Stimulated activated CD4-positive, alpha-beta T cell treated with anti-CD3 and anti-CD28 coated beads, Interleukin-2, amount 100 ng/mL, for 48 hours (primary cell): ENCODE results near the gene SERPINB10.

Experiments used
- DNase-seq, 2 donors: peaks; one replicate each; pipeline ENCODE4 v3.0.0-alpha.2; 2020

Gene SERPINB10

DNA sequence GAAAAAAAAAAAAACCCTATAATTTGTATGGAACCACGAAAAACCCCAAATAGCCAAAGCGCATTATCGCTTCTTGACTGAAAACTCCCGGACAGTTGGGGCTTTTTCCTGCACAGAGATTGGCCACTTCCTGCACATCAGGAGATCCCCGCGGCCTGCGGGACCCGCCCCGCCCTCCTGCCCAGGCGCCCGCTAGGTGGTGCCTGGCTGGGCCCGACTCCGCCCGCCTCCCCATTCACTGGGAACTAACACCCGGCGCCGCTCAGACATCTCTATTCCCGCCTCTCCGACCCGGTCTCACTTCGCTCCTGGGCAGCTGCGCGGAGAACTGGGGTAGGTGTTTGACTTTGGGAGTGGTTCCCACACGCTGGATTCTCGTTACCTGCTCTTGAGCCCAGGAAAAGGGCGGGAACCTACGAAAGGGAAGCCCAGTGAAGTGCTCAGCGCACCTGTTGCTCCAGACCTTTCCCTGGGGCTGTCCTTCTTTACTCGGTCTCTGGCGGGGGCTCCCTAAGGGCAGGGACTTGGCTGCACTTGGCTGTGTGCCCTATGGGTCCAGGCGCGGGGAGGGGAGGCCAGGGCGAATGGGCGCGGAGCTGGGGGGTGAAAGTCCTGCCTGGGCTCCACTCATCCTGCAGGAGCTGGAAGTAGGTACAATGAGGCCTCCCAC, 41.4 kb downstream of the SERPINB10 start, which contains the start of gene HMSD:
HMSD (plus strand) TSS at position 234 of the 670 bp plus-strand sequence. CDS start 4,155 bp downstream, outside the sequence.
- peak; percentile 49 to 57 for DNase-seq

DNA sequence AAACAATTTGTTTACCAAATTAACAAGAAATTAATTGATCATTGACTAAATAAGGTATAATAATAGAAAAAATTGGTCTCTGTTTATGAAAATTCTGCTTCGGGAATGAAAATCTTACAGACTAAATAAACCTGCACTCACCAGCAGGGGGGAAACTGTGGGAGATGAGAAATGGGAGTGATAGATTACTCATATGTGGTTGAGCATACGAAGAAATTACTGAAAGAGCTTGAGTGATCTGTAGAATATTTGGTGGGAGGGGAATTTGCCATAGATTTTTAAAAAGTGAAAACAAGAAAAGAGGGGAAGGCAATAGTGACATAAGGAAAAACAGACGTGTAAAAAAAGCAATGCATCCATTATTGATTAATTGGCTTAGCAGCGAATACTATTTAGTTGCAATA, 43.5 kb downstream of the SERPINB10 start:
- DNase-seq = no peak

DNA sequence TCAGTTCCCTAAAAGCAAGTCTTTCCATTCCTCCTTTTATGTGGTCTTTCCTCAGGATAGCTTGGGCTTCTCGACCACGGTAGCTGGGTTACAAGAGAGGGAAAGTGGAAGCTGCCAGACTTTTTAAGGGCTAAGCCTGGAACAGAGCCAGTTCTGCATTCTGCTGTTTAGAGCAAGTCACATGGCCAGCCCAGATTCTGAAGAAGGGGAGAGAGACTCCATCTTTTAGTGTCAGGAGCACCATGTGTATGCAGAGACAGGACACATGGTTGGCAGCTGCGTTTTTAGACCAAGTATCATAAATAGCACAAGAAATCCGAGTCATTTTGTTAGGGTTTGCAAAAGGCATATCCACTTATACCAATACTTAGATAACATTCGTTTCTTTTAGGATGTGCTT, 46.1 kb downstream of the SERPINB10 start:
- no peak for DNase-seq

DNA sequence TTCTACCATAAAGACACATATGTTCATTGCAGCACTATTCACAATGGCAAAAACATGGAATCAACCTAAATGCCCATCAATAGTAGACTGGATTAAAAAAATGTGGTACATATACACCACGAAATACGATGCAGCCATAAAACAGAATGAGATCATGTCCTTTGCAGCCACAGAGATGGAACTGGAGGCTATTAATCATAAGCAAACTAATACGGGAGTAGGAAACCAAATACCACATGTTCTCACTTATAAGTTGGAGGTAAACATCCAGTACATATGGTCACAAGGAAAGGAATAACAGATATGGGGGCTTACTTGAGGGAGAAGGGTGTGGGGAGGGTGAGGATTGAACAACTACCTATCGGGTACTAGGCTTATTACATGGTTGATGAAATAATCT, 49.0 kb downstream of the SERPINB10 start:
- no peak for DNase-seq

DNA sequence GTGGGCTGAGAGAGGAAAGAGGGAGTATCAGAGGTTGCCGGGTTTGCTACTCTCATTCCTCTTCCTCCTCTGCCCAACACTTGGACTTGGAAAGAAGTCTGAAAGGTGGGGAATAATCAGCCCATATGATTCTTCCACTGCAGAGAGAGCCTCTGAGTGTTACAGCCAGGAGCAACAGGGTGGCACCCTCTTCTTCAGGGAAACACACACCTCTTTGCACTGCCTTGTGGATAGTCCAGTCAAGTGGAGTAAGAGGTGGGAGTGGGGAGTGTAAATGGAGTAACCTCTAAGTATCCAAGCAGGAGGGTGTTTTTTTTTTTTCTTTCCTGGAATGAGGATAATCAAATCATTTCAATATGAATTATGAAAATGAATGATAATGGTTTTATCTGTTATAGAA, 53.1 kb downstream of the SERPINB10 start:
- DNase-seq = no peak

DNA sequence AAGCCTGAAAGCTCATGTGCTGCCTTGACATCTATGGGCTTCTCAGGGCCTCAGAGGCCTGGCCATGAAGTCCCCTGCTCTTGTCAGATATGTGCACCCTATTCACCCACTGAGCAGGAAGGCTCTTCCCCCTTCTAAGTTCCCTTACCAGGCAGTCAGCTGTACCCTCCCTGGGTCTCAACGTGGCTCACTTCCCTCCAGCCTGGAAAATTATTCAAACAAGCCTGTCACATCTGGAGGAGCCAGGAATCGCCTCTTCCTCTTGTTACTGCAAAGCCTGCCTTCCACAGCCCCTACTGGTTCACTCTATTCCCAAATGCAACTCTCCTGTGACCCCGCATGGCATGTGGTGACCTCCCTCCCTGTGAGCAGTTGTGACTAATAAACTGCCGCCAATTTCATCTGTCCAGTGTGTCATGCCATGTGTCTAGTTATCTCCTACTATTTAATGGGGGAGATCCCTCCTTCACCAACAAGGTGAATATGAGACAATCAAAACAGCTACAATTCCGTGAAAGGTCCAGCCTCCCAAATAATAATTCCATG, 53.8 kb downstream of the SERPINB10 start:
- no peak for DNase-seq

DNA sequence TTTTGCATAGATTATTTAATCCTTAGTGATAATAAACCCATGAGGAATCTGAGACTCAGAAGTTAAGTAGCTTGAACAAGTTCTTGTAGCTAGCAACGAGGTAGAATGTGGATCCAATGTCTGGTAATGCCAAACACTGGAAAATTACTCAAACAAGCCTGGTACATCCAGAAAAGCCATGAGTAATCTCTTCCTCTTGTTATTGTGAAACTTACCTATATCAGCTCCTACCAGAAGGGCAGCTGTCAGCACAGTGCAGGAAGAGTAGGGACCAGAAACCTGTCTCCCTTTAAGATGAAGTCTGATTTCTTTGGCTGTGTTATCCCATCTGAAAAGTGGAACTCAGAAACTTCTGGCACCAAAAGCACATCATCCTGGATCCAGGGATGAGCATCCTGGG, 54.4 kb downstream of the SERPINB10 start:
- no peak for DNase-seq

DNA sequence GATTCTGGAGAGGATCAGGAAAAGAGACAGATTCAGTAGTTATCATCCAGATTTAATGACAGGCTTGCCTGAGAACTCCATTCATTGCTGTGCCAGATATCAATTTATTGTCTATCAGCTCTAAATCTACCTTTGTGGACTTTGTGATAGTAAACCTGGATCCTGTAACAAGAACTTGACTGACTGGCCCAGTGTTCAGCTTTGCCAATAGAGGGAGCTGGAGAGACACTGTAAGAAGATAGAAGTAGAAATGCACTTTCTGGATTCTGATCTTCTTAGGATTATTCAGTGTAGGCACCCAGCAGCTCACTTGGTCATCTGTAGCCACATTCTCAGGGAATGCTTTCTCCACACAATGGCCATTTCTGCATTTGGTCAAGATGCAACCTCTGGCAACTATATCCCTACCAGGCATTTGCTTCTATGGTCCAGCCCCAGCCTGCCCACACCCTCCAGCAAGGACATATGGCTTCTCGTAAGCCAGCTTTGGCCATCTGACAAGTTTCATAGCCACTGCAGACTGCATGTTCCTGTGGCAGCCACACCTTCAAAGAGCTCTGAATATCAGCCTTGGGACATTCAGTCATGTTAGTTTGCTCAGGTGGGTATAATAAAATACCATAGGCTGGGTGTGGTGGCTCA, 56.0 kb downstream of the SERPINB10 start:
- DNase-seq = no peak

DNA sequence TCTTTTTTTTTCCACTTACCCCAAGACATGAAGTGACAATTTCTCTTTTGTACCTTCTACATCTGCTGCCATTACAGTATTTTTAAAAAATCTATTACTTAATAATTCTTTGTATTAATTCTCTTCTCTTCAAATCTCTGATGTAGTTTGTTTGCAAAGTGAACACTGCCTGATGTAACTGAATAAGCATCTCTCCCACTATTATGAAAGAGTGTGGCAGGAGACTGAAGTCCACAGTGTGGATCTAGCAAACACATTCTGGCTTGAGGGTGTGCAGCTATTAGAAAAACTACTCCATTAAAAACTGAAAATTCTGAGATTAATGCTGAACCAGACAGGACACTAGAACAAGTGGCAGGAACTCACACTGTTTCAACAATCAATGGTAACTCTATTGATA, 57.1 kb downstream of the SERPINB10 start:
- no peak for DNase-seq

DNA sequence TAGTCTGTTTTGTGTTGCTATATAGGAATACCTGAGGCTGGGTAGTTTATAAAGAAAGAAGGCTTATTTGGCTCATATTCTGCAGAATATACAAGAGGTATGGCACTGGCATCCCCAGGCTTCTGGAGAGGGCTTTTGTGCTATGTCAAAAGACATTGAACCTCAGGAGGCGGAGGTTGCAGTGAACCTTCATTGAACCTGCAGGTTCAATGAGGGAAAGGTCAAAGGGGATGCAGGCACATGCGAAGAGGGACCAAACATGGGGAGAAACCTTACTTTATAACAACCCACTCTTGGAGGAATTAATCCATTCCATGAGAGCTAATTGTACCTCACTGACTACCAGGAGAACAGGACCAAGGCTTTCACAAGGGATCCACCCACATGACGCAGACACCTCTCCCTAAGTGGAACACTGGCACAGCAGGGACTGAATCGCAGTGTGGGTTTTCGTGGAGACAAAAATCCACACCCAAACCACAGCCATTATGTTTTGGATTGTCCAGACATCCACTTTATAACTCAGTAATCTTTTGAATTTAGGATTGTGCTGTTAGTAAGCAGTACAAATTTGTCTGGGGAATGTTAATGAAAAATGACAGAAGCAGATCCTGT, 58.1 kb downstream of the SERPINB10 start:
- no peak for DNase-seq

DNA sequence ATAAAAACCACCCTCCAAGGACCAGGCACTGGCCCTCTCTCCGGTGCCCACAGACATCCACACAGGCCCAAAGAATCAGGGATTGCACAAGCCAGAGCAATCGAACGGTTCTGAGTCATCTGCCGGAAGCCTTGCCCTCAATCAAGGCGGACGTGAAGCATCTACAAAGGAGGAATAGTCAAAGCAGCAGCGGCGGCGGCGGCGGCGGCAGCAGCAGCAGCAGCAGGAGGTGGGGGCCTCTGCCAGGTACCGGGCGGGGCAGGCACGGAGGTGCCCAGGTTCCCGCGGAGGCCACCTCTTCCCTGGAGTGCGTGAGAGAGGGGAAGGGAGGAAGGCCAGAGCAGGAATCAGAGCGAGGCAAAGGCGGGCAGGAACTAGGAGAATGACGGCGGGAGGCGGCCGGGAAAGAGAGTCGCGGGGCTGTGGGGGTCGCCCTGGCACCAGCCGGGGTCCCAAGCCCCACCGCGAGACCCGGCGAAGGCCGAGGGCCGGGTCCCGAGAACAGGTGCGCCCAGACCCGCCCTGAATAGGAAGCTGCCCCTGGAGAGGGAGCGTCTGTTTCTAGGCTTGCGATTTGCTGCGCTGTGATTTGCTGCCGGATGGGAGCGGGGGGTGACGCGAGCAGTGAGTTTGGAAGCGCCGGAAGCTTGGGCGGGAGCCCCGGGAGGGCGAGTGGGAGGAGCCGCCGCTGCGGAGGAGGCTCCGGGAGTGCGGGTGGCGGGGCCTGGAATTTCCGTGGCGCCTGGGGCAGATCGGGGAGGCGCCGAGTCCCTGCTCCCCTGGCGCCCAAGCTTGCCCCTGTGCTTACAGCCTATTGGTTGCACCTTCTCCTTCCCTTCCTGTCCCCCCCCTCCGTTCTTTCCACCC, 62.4 kb downstream of the SERPINB10 start, which contains the start of gene SERPINB8:
SERPINB8 (plus strand) TSS at position 140 of the 867 bp plus-strand sequence. CDS start 8,228 bp downstream, outside the sequence.
- peak; percentile 60 to 65 for DNase-seq

DNA sequence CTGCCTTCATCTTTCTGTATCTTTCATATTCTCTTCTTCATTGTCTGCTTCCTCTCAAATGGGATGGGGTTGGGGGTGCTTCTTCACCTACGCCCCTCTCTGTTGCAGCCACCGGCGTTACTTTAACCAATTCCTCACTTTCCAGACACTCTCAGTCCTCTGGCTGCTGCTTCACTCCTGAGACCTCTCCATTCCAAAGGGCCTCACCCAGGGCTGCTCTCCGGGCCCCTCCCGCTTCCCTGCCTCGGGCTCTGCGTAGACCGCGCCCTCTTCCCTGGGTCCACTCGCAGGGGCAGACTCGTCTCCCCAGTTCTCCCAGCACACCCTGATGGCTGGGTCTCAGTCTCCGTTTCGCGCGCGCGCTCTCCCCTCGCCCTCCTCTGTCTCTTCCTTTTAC, 63.0 kb downstream of the SERPINB10 start:
- no peak for DNase-seq

DNA sequence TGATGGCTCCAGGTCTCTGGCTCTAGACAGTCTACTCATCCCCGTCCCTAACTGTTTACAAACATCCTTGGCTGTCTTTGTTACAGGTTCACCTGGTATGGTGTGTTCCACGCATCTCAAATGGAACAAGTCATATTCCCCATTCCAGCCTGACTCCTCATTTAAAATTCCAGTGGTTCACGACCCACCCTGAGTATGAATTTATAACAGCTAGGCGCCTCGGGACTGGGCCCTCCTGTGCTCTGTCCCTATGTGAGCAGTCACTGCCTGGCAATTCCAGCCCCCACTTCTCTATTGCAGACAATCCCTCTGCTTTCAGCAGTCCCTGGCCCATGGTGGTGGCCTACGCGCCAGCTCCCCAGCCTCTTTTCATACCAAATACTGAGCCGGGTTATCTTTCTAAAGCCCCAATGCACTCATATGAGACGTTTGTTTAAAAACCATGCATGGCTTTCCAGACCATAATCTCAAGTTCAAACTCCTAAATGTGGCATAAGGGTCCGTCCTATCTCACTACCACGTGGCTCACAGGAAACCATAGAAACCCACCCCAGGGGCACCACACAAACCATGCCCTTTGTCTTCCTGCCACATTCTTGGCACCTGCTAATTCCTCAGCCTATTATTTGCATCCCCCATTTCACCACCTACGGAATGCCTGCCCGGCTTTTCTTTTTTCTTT, 63.7 kb downstream of the SERPINB10 start:
- DNase-seq = no peak

DNA sequence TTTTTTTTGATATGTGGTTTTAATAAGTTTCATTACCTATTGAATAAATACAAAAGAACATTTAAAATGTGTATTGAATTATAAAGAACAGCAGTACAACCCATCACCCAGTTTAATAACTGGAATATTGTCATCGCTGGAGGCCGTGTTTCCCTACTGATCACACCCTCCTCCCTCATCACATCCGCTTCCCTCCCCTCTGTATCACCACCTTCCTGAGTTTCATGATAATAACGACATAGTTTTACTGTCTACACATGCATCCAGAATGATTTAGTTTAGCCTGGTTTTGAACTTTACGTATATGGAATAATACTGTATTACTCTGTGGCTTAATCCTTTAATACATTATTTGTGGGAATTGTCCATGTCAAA, 64.2 kb downstream of the SERPINB10 start:
- no peak for DNase-seq

DNA sequence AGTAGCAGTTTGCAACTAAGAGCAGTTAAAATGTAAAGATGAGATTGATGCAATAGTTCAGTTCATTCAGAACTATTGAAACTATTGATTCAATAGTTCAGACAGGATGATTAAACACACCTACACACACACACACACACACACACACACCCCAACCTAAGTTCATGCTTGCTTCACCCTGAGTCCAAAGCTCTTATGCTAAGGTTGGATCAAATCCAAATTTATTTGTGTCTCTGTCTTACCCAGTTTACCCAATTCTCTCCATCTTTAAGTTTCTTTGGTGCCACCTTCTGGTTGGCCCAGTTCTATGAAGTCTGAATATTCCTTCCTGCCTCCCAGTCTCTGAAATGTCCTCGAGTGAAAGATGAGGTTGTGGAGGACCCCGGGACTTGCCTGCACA, 67.2 kb downstream of the SERPINB10 start:
- no peak for DNase-seq

DNA sequence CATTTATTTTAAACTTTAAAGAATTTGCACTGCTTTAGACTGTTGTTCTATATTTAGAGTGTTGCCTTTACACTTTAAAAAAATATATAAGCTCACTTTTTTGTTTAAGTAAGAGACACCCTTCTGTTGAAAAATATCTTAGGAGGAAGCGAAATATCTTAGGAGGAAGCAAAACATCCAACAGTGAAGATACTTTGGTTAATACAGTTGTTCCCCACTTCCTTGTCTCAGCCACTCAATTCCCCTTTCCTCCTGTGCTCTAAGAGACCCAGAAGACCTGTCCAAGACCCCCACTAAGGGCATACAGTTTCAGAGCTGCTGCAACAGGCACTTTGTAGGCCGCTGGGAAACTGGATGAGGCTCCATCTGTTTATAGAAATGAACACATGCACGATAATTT, 67.9 kb downstream of the SERPINB10 start:
- no peak for DNase-seq

DNA sequence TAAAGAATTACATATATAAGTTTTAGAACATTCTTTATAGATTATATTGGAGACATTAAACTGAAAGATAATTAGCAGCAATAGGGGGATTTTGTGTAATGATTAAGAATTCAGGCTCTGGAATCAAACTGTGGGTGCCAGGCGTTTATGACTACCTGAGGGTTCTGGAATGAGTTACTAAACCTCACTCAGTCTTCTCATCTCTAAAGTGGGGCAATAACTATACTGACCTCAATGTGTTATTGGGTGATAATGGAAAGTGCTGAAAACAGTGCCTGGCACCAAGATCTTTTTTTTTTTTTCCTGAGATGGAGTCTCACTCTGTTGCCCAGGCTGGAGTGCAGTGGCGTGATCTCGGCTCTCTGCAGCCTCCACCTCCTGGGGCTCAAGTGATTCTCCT, 69.3 kb downstream of the SERPINB10 start:
- no peak for DNase-seq

DNA sequence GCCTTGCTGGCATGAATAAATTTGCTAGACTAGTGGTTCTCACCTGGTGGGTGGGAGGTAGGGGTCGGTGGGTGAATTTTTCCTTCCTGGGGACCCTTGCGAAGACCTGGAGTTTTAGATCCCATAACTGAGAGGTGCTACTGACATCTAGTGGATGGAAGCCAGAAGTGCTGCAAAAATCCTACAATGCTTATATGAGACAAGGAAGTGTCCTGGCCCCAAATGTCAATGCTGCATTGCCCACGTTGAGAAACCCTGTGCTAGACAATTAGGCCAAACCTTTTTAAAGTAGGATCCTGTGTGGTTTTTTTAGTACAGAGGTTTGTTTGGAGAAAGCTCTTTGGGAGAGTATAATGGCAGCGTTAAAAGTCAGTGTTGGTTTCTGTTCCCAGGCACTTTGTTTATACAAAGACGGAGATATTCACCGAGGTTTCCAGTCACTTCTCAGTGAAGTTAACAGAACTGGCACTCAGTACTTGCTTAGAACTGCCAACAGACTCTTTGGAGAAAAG, 71.7 kb downstream of the SERPINB10 start:
- DNase-seq = peak; percentile 14 to 20

DNA sequence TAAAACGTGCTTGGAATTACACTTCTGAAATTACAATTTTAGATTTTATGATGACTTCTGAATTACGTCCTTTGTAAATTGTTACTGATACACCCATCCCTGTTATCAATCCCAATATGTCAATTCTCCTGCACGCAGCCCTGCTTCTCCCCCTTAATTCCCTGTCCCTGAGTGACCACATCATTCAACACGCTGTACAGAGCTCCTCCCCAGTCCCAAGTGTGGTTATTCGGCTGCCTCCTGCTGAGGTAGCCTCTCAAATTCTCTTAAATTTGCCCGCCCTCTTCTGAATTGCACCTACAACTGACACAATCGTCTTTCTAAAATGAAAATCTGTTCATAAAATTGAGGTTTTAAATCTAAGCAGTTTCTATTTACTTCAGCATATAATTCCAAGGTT, 72.3 kb downstream of the SERPINB10 start:
- DNase-seq = no peak

DNA sequence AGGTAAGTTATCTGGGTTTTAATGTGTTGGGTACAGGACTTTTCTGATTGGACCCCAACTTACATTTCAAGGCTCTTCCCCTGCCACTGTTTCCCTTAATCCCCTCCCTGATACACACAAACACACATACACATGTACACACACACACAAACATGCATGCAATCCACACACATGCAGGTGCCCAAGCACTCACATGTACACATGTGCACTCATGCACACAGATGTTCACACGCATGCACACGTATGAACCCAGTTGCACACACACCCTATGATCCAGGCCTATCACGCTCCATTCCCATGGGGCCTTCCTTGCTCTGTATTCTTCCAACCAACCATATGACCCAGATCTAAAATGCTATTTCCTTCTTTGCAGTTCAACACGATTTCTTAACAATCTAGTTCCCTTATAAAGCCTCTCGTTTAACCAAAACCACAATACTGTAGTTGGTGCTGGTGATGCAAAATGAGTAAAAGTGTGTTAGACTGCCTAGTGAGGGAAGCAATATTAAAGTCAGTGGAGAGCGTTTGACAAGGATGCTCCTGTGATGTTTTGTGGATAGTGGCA, 73.2 kb downstream of the SERPINB10 start:
- DNase-seq = no peak

DNA sequence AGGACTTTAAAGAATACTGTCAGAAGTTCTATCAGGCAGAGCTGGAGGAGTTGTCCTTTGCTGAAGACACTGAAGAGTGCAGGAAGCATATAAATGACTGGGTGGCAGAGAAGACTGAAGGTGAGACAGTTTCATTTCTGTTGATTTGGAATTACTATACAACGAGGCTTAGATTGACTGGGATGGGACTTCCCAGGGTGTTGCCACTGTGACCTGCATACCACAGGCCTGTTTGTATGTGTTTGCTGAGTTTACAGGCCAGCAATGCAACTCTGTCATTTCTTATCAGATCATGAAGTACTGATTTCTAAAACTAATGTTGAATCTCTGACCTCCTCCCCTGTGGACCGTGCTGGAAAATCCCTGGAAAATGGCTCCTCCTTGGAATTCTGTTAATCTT, 74.0 kb downstream of the SERPINB10 start:
- DNase-seq = no peak

DNA sequence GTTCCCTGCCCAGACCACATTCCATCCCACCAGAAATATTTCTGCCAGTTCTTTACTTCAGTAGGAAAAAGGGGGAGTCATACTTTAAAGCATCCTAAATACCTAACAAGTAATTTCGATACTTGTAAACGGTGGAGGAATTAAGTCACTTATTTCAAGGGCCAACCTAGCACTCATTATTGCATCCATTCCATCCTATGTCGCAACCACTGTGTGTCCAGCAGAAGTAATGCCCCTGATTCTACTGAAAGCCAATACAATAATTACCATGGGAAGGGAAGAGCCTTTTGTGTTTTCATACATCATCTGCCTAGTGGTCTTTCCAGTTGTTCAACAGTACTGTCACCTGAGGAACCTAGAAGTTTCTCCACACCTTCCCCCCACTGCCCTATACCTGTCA, 74.6 kb downstream of the SERPINB10 start:
- no peak for DNase-seq
